ENCODE results near the gene CDRT15.
A peak's percentile ranks its signal among the peaks of the same experiment; 100 is the strongest.

DNA sequence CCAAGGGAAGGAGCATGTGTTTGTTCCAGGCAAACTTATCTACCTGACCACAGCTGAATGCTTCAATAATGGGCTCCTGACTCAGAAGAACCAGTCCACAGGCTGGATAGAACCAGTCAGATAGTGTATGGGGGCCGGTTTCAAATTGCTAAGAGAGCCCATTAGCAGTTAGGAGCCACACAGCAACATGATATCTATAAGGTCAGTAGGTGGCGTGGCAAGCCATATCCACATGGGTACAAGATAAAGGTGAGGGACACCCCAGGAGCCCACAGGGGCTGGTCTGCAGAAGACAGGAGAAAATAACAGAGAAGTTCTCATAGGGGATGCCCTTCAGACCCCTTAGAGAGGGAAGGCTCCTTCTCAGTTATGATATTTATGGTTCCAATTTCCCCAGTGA is 31.6 kb upstream of the CDRT15 start:
- TF ChIP-seq CTCF (conservative IDR thresholded peaks at IDR 0.05; ENCODE audit: low read depth, low read length) = peak; percentile 37; the same call in 1 of the 2 replicates
- no peak for TF ChIP-seq EZH2 (IDR thresholded peaks at IDR 0.05; ENCODE audit: low read length, unreplicated experiment)
- TF ChIP-seq EZH2phosphoT487 (IDR thresholded peaks at IDR 0.05; ENCODE audit: borderline replicate concordance, low read length) = no peak
